Gastrocnemius medialis (tissue), 4 donors: ENCODE results near the gene PRIMPOL. TPM values are rescaled to one million over a fixed set of nuclear protein-coding genes. Genes with fewer than 3 reads are reported as not detected.

Experiments used
- ATAC-seq, 2 donors: fragments of 150-250 bp; one replicate each; pipeline ENCODE4 v1.9.1; 2016
- DNase-seq, 2 donors: peaks; one replicate each; pipeline ENCODE4 v3.0.0-alpha.2; 2019
- H3K27ac ChIP-seq, 4 donors: fragments of 200-600 bp; sonication (generic); 1 replicate in 1 of 4; 2 replicates in 3 of 4; pipeline ENCODE4 v1.5.1; 2016 to 2018; ENCODE audit warnings: mild to moderate bottlenecking in 2 of 4, moderate library complexity in 1 of 4
- H3K27me3 ChIP-seq, 3 donors: fragments of 200-600 bp; sonication (generic) in 2 of 3; 1 replicate in 1 of 3; 2 replicates in 2 of 3; pipeline versions ENCODE4 v1.5.1 to v1.6.0; 2016 to 2019; ENCODE audit warnings: mild to moderate bottlenecking in 1 of 3, moderate library complexity in 1 of 3
- H3K36me3 ChIP-seq, 2 donors: fragments of 200-600 bp; sonication (generic) in 1 of 2; one replicate each; pipeline ENCODE4 v1.5.1; 2017 to 2018
- H3K4me1 ChIP-seq, 2 donors: fragments of 200-600 bp; sonication (generic) in 1 of 2; one replicate each; pipeline ENCODE4 v1.5.1; 2016 to 2017; ENCODE audit warnings: mild to moderate bottlenecking in 2 of 2
- H3K4me3 ChIP-seq, 4 donors: fragments of 200-600 bp; sonication (generic) in 3 of 4; 1 replicate in 1 of 4; 2 replicates in 3 of 4; pipeline ENCODE4 v1.5.1; 2016 to 2019; ENCODE audit warnings: mild to moderate bottlenecking in 2 of 4
- H3K9me3 ChIP-seq, 3 donors: fragments of 200-600 bp; sonication (generic) in 2 of 3; 1 replicate in 1 of 3; 2 replicates in 2 of 3; pipeline ENCODE4 v1.5.1; 2016 to 2019
- CTCF ChIP-seq, 5 experiments: fragments of 450-650 bp in 3 of 5; fragments of 200-600 bp in 2 of 5; sonication (generic) in 2 of 5; IDR thresholded peaks in 4 of 5; conservative IDR thresholded peaks in 1 of 5; 1 replicate in 4 of 5; 2 replicates in 1 of 5; pipeline ENCODE4 v1.5.1; 2016 to 2019; ENCODE audit warnings: antibody characterized with exemption in 5 of 5, mild to moderate bottlenecking in 3 of 5, moderate library complexity in 3 of 5
- POLR2A ChIP-seq, 2 donors: fragments of 450-650 bp; IDR thresholded peaks; one replicate each; pipeline ENCODE4 v1.6.1; 2017; ENCODE audit warnings: antibody characterized with exemption in 2 of 2, mild to moderate bottlenecking in 2 of 2, moderate library complexity in 2 of 2
- in situ Hi-C, 4 donors: fragments of 200-750 bp; cut with MboI; loops; one replicate each; pipeline versions ENCODE4 v1.15.0 to v1.8.0; 2017; ENCODE audit warnings: low sequenced_read_pairs in 4 of 4
- intact Hi-C: fragments of 100-400 bp; cut with DNase I; formaldehyde crosslinking; loops from one replicate; pipeline ENCODE4 v1.15.1; 2023; ENCODE audit warnings: low total_unique reads
- total RNA-seq, 4 donors: library from RNA; depleted of rRNA; stranded (reverse); fragments of >200 nt; gene quantifications; one replicate each; pipeline versions ENCODE4 v1.1.0 to v1.2.3, GENCODE V29; 2016

PRIMPOL gene
- total RNA-seq, 4 donors from 2014 or later, result 5.9 to 11.1 (median 10.7) TPM

GRCh38 chr4:184705692-184706091, 56.2 kb downstream of the PRIMPOL start:
- H3K27me3 ChIP-seq, result no peaks in the 10 kb centered on the region
- no peaks in the 10 kb centered on the region for H3K4me1 ChIP-seq
- in situ Hi-C loops (no loop called here), intact Hi-C loops (no loop called here)
- ATAC-seq (no peak), DNase-seq (no peak)
- H3K9me3 ChIP-seq, result no peaks in the 10 kb centered on the region
- no peaks in the 10 kb centered on the region for H3K36me3 ChIP-seq
- no peak overlapping the region for H3K4me3 ChIP-seq
- TF ChIP-seq POLR2A (IDR thresholded peaks at IDR 0.05) (no peak), CTCF (IDR thresholded peaks at IDR 0.05 in 4 of 5, conservative IDR thresholded peaks at IDR 0.05 in 1 of 5) (no peak)
- H3K27ac ChIP-seq, result no peak overlapping the region

GRCh38 chr4:184706453-184706852, 56.9 kb downstream of the PRIMPOL start:
- no peak for DNase-seq
- no peak overlapping the region for H3K27ac ChIP-seq
- no peak for TF ChIP-seq POLR2A (IDR thresholded peaks at IDR 0.05)
- no peak for TF ChIP-seq CTCF (IDR thresholded peaks at IDR 0.05 in 4 of 5, conservative IDR thresholded peaks at IDR 0.05 in 1 of 5)
- no peak overlapping the region for H3K4me3 ChIP-seq
- intact Hi-C loops (no loop called here), in situ Hi-C loops (no loop called here)
- no peaks in the 10 kb centered on the region for H3K27me3 ChIP-seq
- no peak for ATAC-seq
- H3K36me3 ChIP-seq, result no peaks in the 10 kb centered on the region
- H3K4me1 ChIP-seq, result no peaks in the 10 kb centered on the region
- H3K9me3 ChIP-seq, result no peaks in the 10 kb centered on the region

DNA sequence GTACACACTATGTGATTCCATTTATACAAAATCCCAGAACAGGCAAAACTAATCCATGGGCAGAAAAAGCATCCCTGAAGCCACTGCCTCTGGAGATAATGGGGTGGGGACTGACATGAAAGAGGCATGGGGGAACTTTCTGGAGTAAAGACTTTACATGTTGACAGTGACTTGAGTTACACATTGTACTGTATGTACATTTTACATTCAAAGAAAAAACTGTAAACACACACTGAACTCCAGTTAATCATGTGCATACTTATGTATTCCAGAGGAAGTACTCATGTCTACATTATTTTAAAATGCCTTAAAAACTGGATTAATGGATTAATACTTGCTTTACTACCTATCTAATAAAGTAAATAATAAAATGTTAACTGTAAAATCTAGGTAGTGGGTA, 62.8 kb downstream of the PRIMPOL start:
- H3K9me3 ChIP-seq, result no peaks in the 10 kb centered on the region
- no peaks in the 10 kb centered on the region for H3K4me1 ChIP-seq
- in situ Hi-C loops, result no loop called here
- no peak overlapping the region for H3K4me3 ChIP-seq
- H3K36me3 ChIP-seq, result no peaks in the 10 kb centered on the region
- ATAC-seq (no peak), DNase-seq (no peak)
- H3K27me3 ChIP-seq, result no peaks in the 10 kb centered on the region
- H3K27ac ChIP-seq, result no peak overlapping the region
- intact Hi-C loops, result no loop called here
- TF ChIP-seq CTCF (IDR thresholded peaks at IDR 0.05 in 4 of 5, conservative IDR thresholded peaks at IDR 0.05 in 1 of 5) (no peak), POLR2A (IDR thresholded peaks at IDR 0.05) (no peak)

DNA sequence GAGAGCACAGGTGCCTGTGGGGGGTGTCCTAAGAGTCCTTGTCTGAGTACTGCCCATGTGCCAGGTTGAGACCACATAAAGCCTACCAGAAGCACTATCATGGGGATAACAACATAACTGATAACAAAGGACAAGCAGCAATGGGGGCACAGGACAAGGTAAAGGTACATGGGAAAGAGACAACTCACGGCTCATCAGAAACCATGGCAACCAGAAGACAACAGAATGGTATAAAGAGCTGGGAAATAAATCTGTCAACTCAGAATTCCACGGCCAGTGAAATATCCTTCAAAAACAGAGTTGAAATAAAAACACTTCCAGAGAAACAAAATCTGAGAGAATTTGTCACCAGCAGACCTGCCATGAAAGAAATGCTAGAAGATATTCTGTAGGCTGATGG, 64.3 kb downstream of the PRIMPOL start:
- Histone ChIP-seq H3K36me3 (no peaks in the 10 kb centered on the region), H3K27me3 (no peaks in the 10 kb centered on the region), H3K9me3 (no peaks in the 10 kb centered on the region), H3K27ac (no peak overlapping the region), H3K4me1 (no peaks in the 10 kb centered on the region), H3K4me3 (no peak overlapping the region)
- DNase-seq (no peak), ATAC-seq (no peak)
- intact Hi-C loops (no loop called here), in situ Hi-C loops (no loop called here)
- no peak for TF ChIP-seq POLR2A (IDR thresholded peaks at IDR 0.05)
- TF ChIP-seq CTCF (IDR thresholded peaks at IDR 0.05 in 4 of 5, conservative IDR thresholded peaks at IDR 0.05 in 1 of 5), result no peak

DNA sequence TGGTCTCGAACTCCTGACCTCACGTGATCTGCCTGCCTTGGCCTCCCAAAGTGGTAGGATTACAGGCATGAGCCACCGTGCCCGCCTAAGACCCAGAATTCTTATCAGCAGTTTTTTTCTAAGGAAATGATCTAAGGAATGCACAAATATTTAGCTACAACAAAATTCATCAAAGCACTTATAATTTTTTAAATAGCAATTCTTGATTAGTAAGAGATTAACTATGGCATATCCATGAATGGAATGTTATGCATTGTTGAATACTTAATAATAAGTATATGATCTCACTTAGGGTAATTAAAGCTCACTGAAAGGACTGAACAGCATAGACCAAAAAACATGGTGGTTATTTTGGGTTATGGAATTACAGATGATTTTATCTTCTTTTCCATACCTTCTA, 66.0 kb downstream of the PRIMPOL start:
- ATAC-seq (no peak), DNase-seq (no peak)
- no peaks in the 10 kb centered on the region for H3K9me3 ChIP-seq
- no peaks in the 10 kb centered on the region for H3K4me1 ChIP-seq
- intact Hi-C loops, result no loop called here
- no peak for TF ChIP-seq POLR2A (IDR thresholded peaks at IDR 0.05)
- TF ChIP-seq CTCF (IDR thresholded peaks at IDR 0.05 in 4 of 5, conservative IDR thresholded peaks at IDR 0.05 in 1 of 5), result no peak
- H3K4me3 ChIP-seq, result no peak overlapping the region
- H3K36me3 ChIP-seq, result no peaks in the 10 kb centered on the region
- no peaks in the 10 kb centered on the region for H3K27me3 ChIP-seq
- in situ Hi-C loops, result no loop called here
- H3K27ac ChIP-seq, result no peak overlapping the region
